Dendritic cell treated with granulocyte-macrophage colony-stimulating factor and Interleukin-4, amounts not matched to agents 40 ng/mL and 50 ng/mL, for 4 days (primary cell): ENCODE results near the gene ATP5ME.

Source experiments
- H3K27ac Mint-ChIP-seq: one replicate; pipeline ENCODE4 v1.8.0; 2022; ENCODE audit warnings: mild to moderate bottlenecking, mixed read lengths
- H3K27me3 Mint-ChIP-seq: one replicate; pipeline ENCODE4 v1.8.0; 2022; ENCODE audit warnings: mild to moderate bottlenecking, mixed read lengths
- H3K36me3 Mint-ChIP-seq: one replicate; pipeline ENCODE4 v1.8.0; 2022; ENCODE audit warnings: low read depth, mixed read lengths
- H3K4me1 Mint-ChIP-seq: one replicate; pipeline ENCODE4 v1.8.0; 2022; ENCODE audit warnings: low read depth, mixed read lengths
- H3K4me3 Mint-ChIP-seq: one replicate; pipeline ENCODE4 v1.8.0; 2022; ENCODE audit warnings: mild to moderate bottlenecking, moderate library complexity, mixed read lengths
- H3K9me3 Mint-ChIP-seq: one replicate; pipeline ENCODE4 v1.8.0; 2022; ENCODE audit warnings: mixed read lengths
- intact Hi-C: fragments of 100-400 bp; cut with micrococcal nuclease; formaldehyde crosslinking; loops from one replicate; pipeline ENCODE4 v1.15.0; 2022

Gene ATP5ME

DNA sequence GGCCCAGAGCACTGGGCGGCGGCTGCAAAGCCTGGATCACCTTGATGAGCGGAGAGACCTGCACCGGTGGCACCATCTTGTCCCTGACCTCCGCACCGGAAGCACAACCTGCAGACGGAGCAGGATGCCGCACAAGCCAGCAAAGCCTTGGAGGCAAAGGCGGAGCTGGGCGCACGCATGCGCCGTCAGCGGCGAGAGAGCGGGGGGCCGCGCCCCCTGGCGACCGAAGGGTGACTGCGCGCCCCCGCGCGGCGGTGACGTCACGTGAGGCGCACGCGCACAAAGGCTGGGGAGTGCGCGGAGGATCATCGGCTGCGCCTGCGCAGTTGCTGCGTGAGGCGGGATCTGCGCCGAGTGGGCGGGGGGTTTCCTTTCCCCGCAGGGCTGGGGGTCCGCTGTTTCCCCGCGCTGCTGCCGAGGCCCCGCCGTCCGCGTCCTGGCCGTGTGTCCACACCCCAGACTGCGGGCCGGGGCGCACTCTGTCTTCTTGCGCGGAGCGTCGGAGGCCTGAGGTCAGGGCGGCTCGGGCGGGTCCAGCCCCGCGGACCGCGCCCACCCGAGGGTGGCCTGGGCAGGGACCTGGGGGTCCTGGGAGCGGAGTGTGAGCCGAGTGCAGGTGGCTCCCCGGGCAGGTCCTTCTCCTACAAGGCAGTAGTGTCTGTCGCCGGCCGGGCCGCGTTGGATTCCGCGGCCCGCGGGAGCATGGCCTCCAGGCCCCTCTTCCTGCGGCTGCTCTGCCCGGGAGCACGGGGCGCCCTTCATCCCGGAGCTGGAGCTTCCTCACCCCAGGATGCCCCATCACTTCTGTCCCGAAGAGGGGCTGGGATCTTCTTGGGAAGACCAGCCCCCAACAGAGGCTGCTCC is at the start of gene ATP5ME, which contains the start of gene MYL5:
TSS of gene ATP5ME (minus strand) at position 105 of the 864 bp plus-strand sequence. CDS start at position 76, 29 bp downstream.
TSS of gene MYL5 (plus strand) at position 371 of the 864 bp plus-strand sequence. CDS start 3,485 bp downstream, outside the sequence.
- intact Hi-C loops = loop anchor here (5.0 kb wide), 1 partner anchor 552 kb away; the partner anchor contains the start of gene ZNF718
- Mint-ChIP-seq H3K9me3 (no peaks in the 10 kb centered on the region), H3K27me3 (no peaks in the 10 kb centered on the region), H3K36me3 (peaks cover 46% of the 10 kb centered on the region), H3K4me3 (peak within 1 kb of the TSS; percentile 82), H3K27ac (peak within 1 kb of the TSS; percentile 91), H3K4me1 (peaks cover 44% of the 10 kb centered on the region)

- H3K27ac Mint-ChIP-seq = no peak overlapping the region
- peaks cover 75% of the 10 kb centered on the region for H3K36me3 Mint-ChIP-seq
- peaks cover 66% of the 10 kb centered on the region for H3K4me1 Mint-ChIP-seq
- no peaks in the 10 kb centered on the region for H3K9me3 Mint-ChIP-seq
- H3K27me3 Mint-ChIP-seq = no peaks in the 10 kb centered on the region
- no peak overlapping the region for H3K4me3 Mint-ChIP-seq
- intact Hi-C loops = no loop called here
These were observed 48.8 kb upstream of the ATP5ME start for GRCh38 chr4:722851-723360.

DNA sequence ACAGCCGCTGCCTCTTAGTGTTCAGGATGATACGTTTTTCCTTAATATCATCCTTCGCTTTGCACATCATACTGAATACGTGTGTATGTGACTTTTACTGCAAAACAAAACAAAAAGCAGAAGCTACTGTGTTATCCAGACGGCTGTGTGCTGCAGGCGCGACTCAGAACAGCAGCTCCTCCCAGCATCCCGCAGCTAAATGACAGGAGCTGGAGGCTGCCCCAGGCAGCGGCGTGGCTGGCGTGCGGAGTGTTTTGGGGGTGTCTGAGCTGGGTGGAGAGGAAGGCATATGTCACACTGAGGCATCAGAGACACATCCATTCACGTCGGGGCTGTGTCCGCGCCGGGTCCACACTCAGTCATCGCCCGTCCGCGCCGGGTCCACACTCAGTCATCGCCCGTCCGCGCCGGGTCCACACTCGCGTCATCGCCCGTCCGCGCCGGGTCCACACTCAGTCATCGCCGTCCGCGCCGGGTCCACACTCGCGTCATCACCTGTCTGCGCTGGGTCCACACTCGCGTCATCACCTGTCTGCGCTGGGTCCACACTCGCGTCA is 48.2 kb upstream of the ATP5ME start:
- no peaks in the 10 kb centered on the region for H3K27me3 Mint-ChIP-seq
- H3K4me3 Mint-ChIP-seq = no peak overlapping the region
- no peaks in the 10 kb centered on the region for H3K9me3 Mint-ChIP-seq
- intact Hi-C loops = no loop called here
- peaks cover 66% of the 10 kb centered on the region for H3K4me1 Mint-ChIP-seq
- peaks cover 77% of the 10 kb centered on the region for H3K36me3 Mint-ChIP-seq
- H3K27ac Mint-ChIP-seq = peak overlapping the region; percentile 75

DNA sequence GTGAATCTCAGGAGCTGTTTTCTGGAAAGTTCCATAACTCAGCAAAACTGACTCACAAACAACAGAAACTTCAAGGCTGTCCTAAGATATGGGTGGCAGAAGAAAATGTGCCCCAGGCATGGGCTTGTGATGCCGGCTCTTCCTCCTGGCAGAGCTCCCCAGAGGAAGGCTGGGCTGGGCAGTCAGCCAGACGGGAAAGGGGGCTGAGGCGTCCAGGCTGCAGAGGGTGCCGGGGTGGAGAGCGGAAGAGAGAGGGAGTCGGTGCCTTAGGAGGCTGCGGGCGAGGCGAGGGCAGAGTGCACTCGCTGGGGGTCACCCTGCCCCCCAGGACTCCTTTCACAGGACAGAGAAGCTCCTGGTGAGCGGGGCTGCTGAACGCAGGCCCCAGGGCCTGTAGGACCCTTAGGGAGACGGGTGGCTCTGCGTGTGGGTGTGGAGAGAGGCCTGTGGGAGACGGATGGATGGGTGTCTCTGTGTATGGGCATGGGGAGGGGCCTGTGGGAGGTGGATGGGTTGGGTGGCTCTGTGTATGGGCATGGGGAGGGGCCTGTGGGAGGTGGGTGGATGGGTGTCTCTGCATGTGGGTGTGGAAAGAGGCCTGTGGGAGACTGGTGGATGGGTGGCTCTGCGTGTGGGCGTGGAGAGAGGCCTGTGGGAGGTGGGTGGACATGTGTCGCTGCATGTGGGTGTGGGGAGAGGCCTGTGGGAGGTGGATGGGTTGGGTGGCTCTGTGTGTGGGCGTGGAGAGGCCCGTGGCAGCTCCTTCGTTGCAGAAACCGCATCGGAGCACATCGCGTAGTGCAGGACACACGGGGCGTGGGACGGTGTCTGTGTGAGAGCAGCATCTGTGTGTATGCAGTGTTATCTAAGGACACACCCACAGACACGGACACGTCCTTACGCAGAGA is 47.4 kb upstream of the ATP5ME start:
- intact Hi-C loops = no loop called here
- no peaks in the 10 kb centered on the region for H3K9me3 Mint-ChIP-seq
- peak overlapping the region; percentile 75 for H3K27ac Mint-ChIP-seq
- peaks cover 59% of the 10 kb centered on the region for H3K4me1 Mint-ChIP-seq
- no peaks in the 10 kb centered on the region for H3K27me3 Mint-ChIP-seq
- peaks cover 71% of the 10 kb centered on the region for H3K36me3 Mint-ChIP-seq
- peak overlapping the region; percentile 19 for H3K4me3 Mint-ChIP-seq

GRCh38 chr4:720111-720860 is 46.2 kb upstream of the ATP5ME start:
- Mint-ChIP-seq H3K9me3 (no peaks in the 10 kb centered on the region), H3K27ac (peak overlapping the region; percentile 75), H3K4me3 (no peak overlapping the region), H3K27me3 (no peaks in the 10 kb centered on the region), H3K36me3 (peaks cover 69% of the 10 kb centered on the region), H3K4me1 (peaks cover 49% of the 10 kb centered on the region)
- intact Hi-C loops = no loop called here

DNA sequence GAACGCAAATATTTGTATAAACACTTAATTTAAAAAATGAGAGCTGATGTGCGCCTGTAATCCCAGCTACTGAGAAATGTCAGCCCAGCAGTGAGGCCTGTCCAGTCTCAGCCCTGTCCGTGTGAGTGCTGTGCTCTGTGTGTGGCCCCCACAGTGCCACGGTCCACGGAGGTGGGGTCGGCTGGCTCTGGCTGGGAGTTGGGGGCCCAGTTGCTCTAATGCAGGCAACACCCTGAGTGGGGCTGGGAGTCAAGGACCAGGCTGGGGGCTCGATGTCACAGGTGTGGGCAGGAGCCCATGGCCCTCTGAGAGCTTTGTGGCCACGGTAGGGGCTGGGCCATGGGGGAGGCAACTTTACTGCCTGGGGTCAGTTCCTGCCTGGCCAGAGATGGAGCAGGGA is 44.4 kb upstream of the ATP5ME start:
- Mint-ChIP-seq H3K36me3 (peaks cover 69% of the 10 kb centered on the region), H3K9me3 (no peaks in the 10 kb centered on the region), H3K27me3 (no peaks in the 10 kb centered on the region), H3K4me3 (no peak overlapping the region), H3K27ac (no peak overlapping the region), H3K4me1 (peaks cover 39% of the 10 kb centered on the region)
- intact Hi-C loops = no loop called here

DNA sequence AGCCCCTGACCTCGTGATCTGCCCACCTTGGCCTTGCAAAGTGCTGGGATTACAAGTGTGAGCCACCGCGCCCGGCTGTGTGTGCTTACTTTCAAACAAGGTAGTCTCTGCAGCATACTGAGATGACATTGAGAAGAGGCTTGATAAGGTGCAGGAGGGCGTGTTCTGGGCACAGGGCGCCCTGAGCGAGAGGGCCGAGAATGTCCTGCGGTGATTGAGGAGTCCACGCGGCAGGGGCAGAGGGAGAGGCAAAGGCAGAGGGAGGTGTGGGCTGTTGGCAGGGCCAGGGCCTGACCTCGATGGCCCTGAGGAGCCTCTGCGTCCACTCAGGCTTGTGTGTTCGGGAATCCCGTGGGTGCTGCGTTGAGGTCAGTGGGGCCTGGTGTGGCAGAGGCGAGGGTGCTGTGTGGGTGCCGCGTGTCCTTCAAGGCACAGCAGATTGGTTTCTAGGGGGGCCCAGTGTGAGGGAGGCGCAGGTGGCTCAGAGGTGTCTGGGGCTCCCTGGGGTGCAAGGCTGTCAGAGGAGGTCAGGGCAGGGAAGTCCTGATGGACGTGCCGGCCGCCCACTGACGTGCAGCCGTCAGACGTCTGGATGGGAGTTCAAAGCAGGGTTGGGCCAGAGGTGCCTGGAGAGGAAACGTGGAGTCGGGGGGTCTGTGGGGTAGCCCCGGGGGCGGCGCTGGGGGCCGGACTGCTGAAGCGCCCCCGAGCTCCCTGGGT is 43.7 kb upstream of the ATP5ME start:
- Mint-ChIP-seq H3K4me1 (peaks cover 38% of the 10 kb centered on the region), H3K27ac (no peak overlapping the region), H3K36me3 (peaks cover 69% of the 10 kb centered on the region), H3K27me3 (no peaks in the 10 kb centered on the region), H3K9me3 (no peaks in the 10 kb centered on the region), H3K4me3 (no peak overlapping the region)
- intact Hi-C loops = no loop called here

DNA sequence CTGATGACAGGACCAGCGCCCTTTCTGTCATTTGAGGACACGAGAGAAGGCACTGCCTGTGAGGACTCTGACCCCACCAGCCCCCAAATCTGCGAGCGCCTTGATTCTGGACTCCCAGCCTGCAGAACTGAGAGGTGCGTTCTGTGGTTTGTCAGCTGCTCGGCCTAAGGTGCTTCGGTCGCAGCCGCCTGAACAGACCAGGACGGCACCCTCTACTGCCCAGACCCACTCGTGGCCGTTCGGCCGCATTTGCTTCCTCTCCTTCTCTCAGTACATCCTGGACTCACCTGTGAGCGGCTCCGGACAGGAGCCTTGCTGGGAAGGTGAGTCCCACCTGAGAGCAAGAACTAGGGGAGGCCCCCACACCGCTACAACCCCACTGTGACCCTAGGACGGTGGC is 40.0 kb upstream of the ATP5ME start:
- H3K9me3 Mint-ChIP-seq = no peaks in the 10 kb centered on the region
- H3K27ac Mint-ChIP-seq = no peak overlapping the region
- H3K4me3 Mint-ChIP-seq = no peak overlapping the region
- intact Hi-C loops = no loop called here
- no peaks in the 10 kb centered on the region for H3K27me3 Mint-ChIP-seq
- H3K4me1 Mint-ChIP-seq = peaks cover 25% of the 10 kb centered on the region
- H3K36me3 Mint-ChIP-seq = peaks cover 54% of the 10 kb centered on the region

GRCh38 chr4:712916-713632 is 39.0 kb upstream of the ATP5ME start:
- H3K4me1 Mint-ChIP-seq = peaks cover 35% of the 10 kb centered on the region
- H3K9me3 Mint-ChIP-seq = no peaks in the 10 kb centered on the region
- H3K4me3 Mint-ChIP-seq = no peak overlapping the region
- H3K27me3 Mint-ChIP-seq = no peaks in the 10 kb centered on the region
- intact Hi-C loops = no loop called here
- peaks cover 61% of the 10 kb centered on the region for H3K36me3 Mint-ChIP-seq
- H3K27ac Mint-ChIP-seq = no peak overlapping the region

DNA sequence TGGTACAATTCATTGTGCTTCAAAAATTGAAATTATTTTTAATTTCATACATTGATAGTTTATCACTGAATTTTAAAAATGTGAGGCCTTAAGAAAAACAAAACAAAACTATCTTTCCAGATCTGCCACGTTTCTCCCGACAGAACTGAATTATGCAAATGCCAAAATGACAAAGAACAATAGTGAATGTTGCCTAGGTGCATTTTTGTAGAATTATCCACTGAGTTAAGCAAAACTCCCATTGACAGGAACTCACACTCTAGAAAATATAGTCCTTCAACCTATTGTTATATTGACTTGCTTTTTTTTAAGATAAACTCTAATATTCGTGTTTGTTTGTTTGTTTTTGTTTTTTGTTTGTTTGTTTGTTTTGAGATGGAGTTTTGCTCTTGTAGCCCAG is 38.0 kb upstream of the ATP5ME start:
- H3K9me3 Mint-ChIP-seq = no peaks in the 10 kb centered on the region
- H3K36me3 Mint-ChIP-seq = peaks cover 54% of the 10 kb centered on the region
- intact Hi-C loops = no loop called here
- peaks cover 44% of the 10 kb centered on the region for H3K4me1 Mint-ChIP-seq
- H3K27me3 Mint-ChIP-seq = no peaks in the 10 kb centered on the region
- no peak overlapping the region for H3K4me3 Mint-ChIP-seq
- H3K27ac Mint-ChIP-seq = no peak overlapping the region

- Mint-ChIP-seq H3K9me3 (no peaks in the 10 kb centered on the region), H3K27me3 (no peaks in the 10 kb centered on the region), H3K36me3 (peaks cover 54% of the 10 kb centered on the region), H3K27ac (no peak overlapping the region), H3K4me3 (no peak overlapping the region), H3K4me1 (peaks cover 47% of the 10 kb centered on the region)
- intact Hi-C loops = no loop called here
These were observed 36.8 kb upstream of the ATP5ME start for GRCh38 chr4:710916-711315.

- intact Hi-C loops = no loop called here
- Mint-ChIP-seq H3K36me3 (peaks cover 56% of the 10 kb centered on the region), H3K4me3 (no peak overlapping the region), H3K4me1 (peaks cover 51% of the 10 kb centered on the region), H3K27ac (peak overlapping the region; percentile 32), H3K9me3 (no peaks in the 10 kb centered on the region), H3K27me3 (no peaks in the 10 kb centered on the region)
These were observed 36.0 kb upstream of the ATP5ME start for GRCh38 chr4:710116-710515.
